Type B pancreatic cell (in vitro differentiated cells): ENCODE data around the gene EXOSC7. TPM values are rescaled to one million over a fixed set of nuclear protein-coding genes. Genes with fewer than 3 reads are reported as not detected.

ENCODE experiments used
- DNase-seq: peaks from one replicate; pipeline ENCODE4 v3.0.0; 2021; ENCODE audit warnings: mixed read lengths; ENCODE audit not compliant: unreplicated experiment; ENCODE audit errors: extremely low spot score
- H3K27ac Mint-ChIP-seq: 2 replicates; pipeline ENCODE4 v1.8.0; 2021; ENCODE audit warnings: mild to moderate bottlenecking, mixed read lengths
- H3K27me3 Mint-ChIP-seq: 2 replicates; pipeline ENCODE4 v1.8.0; 2021; ENCODE audit warnings: mixed read lengths
- H3K36me3 Mint-ChIP-seq: 2 replicates; pipeline ENCODE4 v1.8.0; 2021; ENCODE audit warnings: mixed read lengths
- H3K4me1 Mint-ChIP-seq: one replicate; pipeline ENCODE4 v1.8.0; 2021; ENCODE audit warnings: mixed read lengths; ENCODE audit not compliant: unreplicated experiment
- H3K4me3 Mint-ChIP-seq: 2 replicates; pipeline ENCODE4 v1.8.0; 2021; ENCODE audit warnings: mild to moderate bottlenecking, mixed read lengths
- H3K9me3 Mint-ChIP-seq: 2 replicates; pipeline ENCODE4 v1.8.0; 2021; ENCODE audit warnings: mixed read lengths
- total RNA-seq: library from RNA; stranded (reverse); gene quantifications from 2 replicates; pipeline ENCODE4 v1.2.1, GENCODE V29; 2021; ENCODE audit warnings: low replicate concordance
- TF ChIP-seq, protein P1 (sequence below): fragments of 200-600 bp; sonication (generic); conservative IDR thresholded peaks from 2 replicates; pipeline ENCODE4 v1.5.0; 2021; ENCODE audit warnings: antibody characterized with exemption, mild to moderate bottlenecking

EXOSC7 gene
- total RNA-seq, 1 donor from 2014 or later, result 49.7 TPM

DNA sequence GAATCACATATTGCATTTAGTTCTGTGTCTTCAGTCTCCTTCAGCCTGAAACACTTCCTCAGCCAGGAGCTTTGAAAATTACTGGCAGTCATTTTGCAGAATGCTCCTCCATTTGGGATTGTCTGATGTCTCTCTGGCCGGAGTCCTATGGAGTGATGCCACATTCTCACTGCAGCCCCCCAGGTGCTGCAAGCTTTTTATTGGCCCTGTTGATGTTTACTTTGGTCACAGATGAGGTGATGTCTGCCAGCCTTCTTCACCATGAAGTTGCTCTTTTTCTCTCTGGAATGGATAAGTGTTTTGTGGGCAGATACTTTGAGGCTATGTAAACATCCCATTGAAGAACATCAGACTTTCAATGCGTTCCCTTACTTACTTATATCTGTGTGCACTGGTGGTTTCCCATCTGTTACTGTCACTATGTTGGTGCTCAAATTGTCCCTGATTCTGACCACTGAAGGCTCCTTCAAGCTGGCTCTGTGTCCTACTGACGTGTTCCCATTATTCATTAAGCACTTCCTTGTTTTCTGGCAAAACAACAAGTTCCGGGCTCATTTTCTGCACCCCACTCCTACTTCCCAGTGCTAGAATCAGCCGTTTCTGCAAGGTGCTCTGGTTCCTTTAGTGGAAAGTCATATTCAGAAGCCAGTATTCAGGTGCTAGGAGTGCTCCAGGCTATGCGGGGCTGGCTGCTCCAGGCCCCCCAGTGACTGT lies 48.7 kb downstream of the EXOSC7 start:
- Mint-ChIP-seq H3K4me3 (no peak overlapping the region), H3K4me1 (peaks cover 21% of the 10 kb centered on the region), H3K36me3 (peaks cover 3% of the 10 kb centered on the region), H3K27ac (no peak overlapping the region), H3K27me3 (peaks cover 4% of the 10 kb centered on the region), H3K9me3 (no peaks in the 10 kb centered on the region)
- no peak for DNase-seq
- TF ChIP-seq, protein P1, sequence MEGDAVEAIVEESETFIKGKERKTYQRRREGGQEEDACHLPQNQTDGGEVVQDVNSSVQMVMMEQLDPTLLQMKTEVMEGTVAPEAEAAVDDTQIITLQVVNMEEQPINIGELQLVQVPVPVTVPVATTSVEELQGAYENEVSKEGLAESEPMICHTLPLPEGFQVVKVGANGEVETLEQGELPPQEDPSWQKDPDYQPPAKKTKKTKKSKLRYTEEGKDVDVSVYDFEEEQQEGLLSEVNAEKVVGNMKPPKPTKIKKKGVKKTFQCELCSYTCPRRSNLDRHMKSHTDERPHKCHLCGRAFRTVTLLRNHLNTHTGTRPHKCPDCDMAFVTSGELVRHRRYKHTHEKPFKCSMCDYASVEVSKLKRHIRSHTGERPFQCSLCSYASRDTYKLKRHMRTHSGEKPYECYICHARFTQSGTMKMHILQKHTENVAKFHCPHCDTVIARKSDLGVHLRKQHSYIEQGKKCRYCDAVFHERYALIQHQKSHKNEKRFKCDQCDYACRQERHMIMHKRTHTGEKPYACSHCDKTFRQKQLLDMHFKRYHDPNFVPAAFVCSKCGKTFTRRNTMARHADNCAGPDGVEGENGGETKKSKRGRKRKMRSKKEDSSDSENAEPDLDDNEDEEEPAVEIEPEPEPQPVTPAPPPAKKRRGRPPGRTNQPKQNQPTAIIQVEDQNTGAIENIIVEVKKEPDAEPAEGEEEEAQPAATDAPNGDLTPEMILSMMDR, result no peak

- Mint-ChIP-seq H3K4me1 (peaks cover 20% of the 10 kb centered on the region), H3K27ac (no peak within 1 kb of the TSS), H3K27me3 (peaks cover 5% of the 10 kb centered on the region), H3K36me3 (peaks cover 3% of the 10 kb centered on the region), H3K4me3 (no peak within 1 kb of the TSS), H3K9me3 (no peaks in the 10 kb centered on the region)
- DNase-seq, result no peak
- TF ChIP-seq, protein P1, result no peak
These were observed 50.0 kb downstream of the EXOSC7 start, which contains the start of gene CLEC3B for GRCh38 chr3:45026038-45026437. CLEC3B (plus strand) TSS chr3:45026303; CDS start chr3:45026363, 60 bp downstream.

DNA sequence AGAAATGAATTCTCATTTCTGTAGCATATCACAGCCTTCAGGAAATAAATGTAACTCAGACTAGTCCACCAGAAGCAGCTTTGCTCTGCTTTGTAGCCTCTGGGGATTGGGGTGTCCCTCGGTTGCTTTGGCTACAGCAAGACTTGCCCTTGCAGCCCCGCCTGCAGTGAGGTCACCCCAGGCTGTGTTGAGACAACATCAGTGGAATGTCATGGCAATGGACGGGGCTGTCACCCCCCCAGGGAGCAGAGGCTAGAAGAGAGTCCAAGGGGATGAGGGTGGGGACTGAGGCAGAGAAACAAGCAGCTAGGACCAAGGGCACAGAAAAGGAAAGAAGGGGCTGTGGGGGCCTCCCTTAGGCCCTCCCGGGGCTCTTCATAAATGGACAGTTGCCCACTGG lies 50.9 kb downstream of the EXOSC7 start:
- Mint-ChIP-seq H3K27ac (no peak overlapping the region), H3K9me3 (no peaks in the 10 kb centered on the region), H3K27me3 (peaks cover 8% of the 10 kb centered on the region), H3K4me3 (no peak overlapping the region), H3K36me3 (peaks cover 1% of the 10 kb centered on the region), H3K4me1 (peaks cover 10% of the 10 kb centered on the region)
- TF ChIP-seq, protein P1, result no peak
- no peak for DNase-seq

- Mint-ChIP-seq H3K9me3 (no peaks in the 10 kb centered on the region), H3K36me3 (no peaks in the 10 kb centered on the region), H3K27ac (no peak overlapping the region), H3K27me3 (peaks cover 13% of the 10 kb centered on the region), H3K4me1 (peaks cover 9% of the 10 kb centered on the region), H3K4me3 (no peak overlapping the region)
- no peak for DNase-seq
- TF ChIP-seq, protein P1, result no peak
These were observed 51.4 kb downstream of the EXOSC7 start for GRCh38 chr3:45027441-45027840.

- H3K4me3 Mint-ChIP-seq, result no peak overlapping the region
- H3K36me3 Mint-ChIP-seq, result no peaks in the 10 kb centered on the region
- TF ChIP-seq, protein P1, result no peak
- no peak overlapping the region for H3K27ac Mint-ChIP-seq
- no peak for DNase-seq
- peaks cover 29% of the 10 kb centered on the region for H3K27me3 Mint-ChIP-seq
- H3K4me1 Mint-ChIP-seq, result peaks cover 10% of the 10 kb centered on the region
- no peaks in the 10 kb centered on the region for H3K9me3 Mint-ChIP-seq
These were observed 53.2 kb downstream of the EXOSC7 start for GRCh38 chr3:45029216-45029615.
